GM18909 (cell line): Measurements from ENCODE around the gene PPIB.
A peak's percentile ranks its signal among the peaks of the same experiment; 100 is the strongest.

ENCODE experiments used
- ATAC-seq: cut with Tn5 transposase; IDR thresholded peaks from one replicate; pipeline ENCODE4 v1.9.1; 2021; ENCODE audit warnings: mild to moderate bottlenecking; ENCODE audit not compliant: unreplicated experiment, poor library complexity

PPIB gene

DNA sequence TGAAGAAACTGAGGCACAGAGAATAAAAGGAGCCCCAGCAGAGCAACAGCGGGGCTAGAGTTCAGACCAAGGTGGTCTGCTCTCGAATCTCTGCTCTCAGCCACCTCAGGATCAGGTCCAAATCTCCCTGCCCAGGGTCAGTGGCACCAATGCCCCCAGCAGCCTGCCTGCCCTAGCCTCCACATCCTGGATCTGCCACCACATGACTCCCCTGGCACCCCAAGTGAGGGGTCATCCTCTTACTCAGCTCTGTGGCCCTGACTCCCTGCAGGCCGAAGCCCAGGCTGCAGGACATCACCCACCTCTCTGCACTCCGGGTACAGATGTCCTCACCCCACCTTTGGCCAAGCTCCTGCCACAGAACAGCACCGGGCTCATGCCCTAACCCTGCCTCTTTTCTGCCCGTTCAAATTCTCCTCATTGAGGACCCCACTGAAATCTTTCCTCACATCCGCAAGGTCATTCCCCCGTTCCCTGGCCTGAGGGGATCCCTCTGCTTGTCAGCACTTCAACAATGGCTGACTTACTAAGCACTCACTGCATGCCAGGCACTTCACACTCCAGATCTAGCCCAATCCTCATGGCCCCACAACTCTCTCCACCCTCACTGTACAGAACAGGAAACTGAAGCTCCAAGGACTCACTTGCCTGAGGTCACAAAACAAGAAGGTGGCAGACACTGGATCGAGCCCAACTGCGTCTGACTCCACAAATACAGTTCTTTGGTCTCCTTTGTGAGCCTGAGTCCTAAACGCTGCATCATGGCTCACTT is 4.3 kb downstream of the PPIB start:
- no peak for ATAC-seq

DNA sequence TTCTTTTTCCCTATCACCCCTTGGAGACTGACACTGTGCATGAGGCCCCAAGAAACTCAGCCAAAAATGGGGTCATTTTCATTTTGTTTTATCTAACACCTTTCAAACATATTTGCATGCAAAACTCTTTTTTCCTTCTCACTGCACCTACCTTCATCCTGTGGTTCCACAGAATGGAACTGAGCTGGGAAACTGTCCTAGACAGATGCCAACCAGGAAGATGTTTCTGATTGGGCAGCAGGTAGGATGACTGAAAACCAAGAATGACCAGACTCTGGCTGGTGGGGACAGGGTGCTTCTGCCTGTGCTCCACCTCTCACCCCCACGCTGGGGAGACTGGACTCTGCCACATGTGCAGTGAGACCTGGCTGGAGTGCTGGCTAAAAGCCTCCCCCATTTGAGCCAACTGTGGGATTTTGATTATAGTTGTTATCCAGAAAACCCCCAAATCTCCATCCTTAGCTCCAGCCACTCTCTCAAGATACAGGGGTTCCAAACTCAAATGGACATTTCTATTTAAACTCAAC is 5.2 kb downstream of the PPIB start:
- ATAC-seq, result no peak

DNA sequence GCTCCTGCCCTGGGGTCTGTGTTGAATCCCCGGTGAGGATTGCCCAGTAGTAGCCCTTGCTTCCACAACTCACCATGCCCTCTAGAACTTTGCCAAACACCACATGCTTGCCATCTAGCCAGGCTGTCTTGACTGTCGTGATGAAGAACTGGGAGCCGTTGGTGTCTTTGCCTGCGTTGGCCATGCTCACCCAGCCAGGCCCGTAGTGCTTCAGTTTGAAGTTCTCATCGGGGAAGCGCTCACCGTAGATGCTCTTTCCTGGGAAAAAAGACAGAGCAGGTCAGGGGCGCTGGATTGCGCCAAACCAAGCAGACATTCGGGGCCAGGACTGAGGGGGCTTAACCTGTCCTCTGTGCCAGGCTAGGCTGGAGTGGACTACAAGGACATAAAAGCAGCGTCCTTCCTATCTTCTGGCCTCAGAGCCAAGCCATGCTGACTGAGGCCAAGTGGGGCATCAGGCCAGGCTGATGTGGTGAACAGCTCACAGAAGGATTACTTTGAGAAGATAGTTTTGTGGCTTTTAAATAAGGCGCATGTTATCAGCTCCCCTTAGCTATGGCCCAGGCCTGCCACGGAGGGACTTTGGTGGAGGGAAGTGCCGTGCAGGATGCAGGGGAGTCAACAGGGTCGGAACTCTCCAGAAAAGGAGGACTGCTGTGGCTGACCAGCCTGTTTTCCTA is 6.0 kb downstream of the PPIB start:
- no peak for ATAC-seq

DNA sequence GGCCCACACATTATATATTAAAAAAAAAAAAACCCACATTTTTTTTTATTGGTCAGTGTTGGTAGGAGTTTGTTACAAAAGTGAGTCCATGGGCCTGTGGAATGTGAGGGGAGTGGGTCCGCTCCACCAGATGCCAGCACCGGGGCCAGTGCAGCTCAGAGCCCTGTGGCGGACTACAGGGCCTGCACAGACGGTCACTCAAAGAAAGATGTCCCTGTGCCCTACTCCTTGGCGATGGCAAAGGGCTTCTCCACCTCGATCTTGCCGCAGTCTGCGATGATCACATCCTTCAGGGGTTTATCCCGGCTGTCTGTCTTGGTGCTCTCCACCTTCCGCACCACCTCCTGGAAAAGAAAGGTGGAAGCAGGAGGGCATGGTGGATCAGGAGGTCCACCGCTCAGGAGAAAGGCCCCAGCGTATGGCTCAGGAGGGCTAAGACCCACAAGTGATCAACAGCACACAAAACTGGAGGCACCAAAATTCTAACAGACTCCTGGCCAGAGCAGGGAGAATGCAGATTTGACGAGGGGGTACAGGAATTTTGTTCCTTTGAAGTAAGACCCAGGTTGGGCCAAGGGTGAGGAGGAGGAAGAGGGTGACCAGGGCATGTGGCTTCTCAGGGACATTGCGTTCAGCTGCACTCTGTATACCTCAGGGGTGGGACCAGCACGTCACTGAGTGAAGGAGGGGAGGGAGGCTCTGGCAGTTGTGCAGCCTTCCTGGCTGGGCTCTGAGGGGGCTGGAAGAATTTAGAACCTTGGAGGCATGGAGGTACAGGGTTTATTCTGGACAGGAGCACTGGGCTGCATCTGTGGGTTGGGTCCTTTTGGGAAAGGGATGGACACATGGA is 6.8 kb downstream of the PPIB start:
- ATAC-seq, result no peak

DNA sequence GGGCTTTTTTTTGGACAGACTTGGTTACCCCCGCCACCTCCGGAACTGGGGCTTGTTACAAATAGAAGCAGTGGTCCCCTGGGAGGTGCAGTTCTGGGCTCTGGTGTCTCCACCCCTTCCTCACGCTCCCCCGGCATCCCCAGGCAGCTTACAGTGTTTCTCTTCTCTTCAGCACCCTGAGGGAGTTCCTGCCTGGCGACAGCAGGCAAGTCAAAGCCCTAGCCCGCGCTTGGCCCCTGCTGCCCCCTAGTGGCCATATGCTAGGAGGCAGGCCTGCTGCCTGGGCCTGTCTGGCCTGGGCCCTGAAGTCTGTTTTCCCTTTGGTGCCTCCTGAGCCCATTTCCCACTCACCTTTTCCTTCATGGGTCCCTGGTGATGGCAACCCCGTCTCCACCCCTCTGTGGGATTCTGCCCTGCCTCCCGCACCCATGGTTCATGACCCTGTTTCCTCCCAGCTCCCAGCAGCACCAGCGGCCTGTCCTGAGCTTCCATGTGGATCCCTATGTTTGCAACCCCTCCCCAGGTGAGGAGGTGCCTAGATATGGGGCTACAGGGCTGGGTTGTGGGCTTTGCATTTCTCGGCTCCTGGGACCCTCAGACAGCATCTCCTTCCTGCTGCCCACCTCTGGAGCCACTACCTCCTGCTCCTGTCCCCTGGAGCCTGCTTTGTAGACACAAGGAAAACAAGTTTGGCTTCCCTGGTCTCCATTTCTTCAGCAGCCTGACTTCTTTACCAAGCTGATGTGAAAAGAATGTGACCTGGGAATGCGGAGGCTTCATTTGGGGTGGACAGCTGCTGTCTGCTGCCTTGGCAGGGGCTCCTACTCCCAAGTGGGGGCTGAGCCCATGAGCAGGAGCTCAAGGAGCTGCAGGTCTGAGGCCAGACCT is 9.1 kb downstream of the PPIB start:
- ATAC-seq, result peak; percentile 61

DNA sequence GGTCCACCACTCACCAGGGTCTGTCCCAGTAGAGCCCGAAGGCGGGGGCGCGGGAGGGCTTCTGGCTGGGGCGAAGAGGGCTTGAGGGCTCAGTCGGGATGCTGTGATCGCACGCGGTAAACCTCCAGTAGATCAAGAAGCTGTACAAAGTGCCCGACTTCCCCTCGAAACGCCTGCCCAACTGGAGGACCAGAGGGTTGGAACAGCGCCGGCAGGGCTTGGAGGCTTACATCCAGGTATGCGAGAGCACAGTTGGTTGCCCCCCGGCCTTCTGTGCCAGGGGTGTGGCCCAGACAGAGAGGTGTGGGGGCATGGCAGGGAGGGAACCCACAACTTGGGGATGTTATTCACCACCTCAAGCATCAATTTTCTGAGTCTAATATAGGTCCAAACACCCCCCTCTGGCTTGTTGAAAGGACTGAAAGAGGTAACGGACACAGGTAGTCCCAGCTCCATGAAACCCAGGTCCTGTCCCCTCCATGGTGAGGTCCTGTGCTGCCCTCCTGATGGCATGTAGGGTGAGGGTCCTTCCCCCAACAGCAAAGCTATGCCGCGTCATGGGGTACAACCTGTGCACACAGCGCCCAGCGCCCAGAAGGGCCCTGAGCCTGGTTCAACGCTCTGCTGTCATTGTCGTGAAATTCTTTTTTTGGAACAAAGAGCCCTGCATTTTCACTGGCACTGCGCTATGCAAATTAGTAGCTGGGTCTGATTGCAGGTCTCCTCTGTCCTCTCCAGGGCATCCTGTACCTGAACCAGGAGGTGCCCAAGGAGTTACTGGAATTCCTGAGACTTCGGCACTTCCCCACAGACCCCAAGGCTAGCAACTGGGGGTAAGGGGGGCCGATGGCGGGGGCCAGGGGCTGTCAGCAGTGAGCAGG is 10.1 kb downstream of the PPIB start:
- peak; percentile 21 for ATAC-seq

DNA sequence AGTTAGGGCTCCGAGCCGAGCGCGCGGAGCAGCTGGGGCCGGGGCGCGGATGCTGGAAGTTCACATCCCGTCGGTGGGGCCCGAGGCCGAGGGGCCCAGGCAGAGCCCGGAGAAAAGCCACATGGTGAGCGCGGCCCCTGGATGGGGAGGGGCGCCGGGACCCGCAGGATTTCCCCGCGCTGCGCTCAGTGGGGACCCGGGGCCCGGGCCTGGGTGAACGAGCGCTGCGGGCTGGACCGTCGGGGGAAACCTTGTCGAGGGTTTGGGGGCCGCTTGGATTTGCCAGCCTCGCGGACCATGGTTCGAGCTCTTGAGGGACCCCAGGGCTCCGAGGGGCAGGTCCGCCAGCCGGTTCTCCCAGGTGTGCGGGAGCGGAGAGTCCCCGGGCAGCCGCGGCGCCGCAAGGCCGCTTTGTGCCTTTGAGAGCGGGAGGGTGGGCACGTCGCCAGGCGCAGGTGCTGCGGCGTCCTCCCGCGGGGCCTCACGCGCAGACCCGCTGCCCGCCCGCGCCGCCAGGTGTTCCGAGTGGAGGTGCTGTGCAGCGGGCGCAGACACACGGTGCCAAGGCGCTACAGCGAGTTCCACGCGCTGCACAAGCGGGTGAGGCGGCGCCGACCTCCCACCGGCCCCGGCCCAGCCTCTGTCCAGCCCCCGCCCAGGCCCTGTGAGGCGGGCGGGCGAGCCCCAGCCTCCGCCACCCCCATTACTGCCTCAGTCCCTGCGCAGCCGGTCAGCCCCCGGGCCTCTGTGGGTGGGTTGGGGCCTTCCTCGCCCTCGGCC is 10.9 kb downstream of the PPIB start, which contains the start of gene SNX22:
SNX22 (plus strand) TSS at position 5 of the 780 bp plus-strand sequence; CDS start at position 50, 45 bp downstream.
- ATAC-seq, result no peak

DNA sequence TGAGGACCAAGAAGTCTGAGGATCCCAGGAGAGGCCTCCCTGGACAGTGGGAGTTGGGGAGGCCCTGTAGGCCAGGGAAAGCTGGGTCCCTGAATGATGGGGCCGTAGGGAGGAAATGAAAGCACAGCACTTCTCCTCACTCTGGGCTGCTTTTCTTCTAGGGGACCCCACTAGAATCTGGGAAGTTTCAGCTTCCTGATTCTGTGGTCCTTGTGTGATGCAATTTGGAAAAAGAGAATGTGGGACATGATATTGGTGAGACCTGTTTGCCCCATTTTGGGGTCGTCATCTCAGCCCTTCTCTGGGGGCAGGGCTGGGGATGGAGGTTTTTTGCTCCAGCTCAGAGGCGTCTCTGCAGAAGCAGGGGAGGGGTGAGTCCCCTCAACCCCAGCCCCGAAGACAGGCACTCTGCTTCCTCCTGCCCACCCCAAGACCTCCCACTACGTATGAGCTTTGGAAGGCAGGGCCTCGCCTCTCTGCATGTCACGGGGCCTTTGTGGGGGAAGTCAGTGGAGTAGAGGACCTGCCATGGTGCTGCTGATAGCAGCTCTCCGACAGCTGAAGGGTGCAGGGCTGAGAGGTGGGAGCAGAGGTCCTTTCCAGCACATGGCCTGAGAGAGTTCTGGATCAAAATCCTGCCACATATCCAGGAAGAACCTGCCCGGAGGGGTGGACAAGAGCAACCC is 12.8 kb downstream of the PPIB start:
- no peak for ATAC-seq

DNA sequence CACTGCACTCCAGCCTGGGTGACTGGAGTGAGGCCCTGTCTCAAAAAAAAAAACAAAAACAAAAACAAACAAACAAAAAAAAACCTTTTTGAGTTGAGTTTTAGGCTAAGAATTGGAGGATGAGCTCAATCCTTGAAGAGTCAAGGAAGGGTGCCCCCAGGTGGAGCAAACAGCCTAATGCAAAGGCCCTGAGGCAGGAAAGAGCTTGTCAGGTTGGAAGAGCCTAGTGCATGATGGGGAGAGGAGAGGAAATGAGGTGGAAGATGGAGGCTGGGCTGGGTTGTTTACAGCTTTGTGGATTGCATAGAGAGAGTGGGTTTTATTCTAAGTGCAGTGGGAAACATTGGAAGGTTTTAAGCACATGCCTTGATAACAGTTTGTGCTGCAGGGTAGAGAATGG is 13.4 kb downstream of the PPIB start:
- no peak for ATAC-seq

DNA sequence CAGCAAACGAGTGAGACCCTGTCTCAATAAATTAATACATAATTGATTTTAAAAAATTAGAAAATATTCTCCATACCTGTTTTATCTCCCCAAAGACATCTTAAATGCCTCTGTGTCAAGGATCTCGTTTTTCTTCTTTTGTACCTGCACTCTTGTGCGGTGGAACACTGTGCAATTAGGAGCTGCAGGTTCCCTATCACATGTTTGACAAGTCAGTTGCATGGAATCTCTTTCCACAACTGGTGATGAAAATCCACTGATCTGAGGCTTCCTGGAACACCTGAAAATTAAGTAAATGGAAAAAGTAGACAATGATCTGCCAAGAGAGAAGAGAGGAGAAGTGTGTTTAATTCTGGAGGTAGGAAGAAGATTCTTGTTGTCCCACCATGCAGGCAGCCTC is 14.2 kb downstream of the PPIB start:
- ATAC-seq, result no peak

DNA sequence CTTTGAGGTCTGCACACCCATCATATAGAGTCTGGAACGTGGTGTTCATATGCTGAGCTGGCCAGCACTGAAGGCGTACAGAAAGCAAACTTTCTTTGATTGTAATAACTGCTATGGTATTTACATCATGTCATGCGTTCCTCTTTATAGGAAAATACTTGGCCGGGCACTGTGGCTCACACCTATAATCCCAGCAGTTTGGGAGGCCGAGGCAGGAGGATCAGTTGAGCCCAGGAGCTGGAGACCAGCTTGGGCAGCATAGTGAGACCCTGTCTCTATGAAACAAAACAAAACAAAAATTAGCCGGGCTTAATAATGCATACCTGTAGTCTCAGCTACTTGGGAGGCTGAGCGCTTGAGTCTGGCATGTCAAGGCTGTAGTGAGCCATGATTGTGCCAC is 14.7 kb downstream of the PPIB start:
- ATAC-seq, result no peak

DNA sequence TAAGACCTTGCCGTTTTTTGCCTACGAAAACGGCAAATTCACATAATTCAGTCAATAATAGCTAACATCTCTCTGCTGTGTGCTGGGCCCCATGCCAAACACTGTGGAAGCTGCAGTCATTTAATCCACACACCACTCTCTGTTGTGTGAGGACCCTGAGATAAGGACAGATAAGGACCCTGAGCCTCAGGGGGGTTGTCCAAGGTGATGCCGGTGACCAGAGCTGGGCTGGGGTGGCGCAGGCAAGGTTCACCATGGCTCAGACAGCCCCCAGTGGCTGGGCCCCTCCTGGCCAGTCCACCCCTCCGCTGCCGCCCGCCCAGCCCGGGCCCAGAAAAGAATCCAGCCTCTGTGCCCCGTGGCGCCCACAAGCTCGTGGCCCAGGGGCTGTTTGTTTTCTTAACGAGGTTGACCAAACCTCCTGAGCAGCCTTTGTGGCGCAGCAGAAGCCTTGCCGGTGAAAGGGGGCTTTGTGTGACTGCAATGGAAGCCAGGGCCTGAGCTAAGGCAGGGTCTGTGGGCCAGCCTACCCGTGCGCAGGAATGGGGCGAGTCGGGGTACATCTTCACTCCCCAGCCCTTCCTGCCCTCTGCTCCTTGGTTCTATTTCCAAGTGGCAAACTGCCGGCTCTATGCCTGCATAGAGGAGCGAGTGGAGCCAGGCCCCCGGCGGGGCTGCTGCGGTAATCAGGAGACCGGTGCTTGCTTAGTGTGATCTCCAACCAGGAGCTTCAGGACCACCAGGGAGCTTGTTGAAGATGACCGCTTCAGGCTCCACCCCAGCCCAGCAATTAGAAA is 15.7 kb downstream of the PPIB start:
- ATAC-seq, result no peak

DNA sequence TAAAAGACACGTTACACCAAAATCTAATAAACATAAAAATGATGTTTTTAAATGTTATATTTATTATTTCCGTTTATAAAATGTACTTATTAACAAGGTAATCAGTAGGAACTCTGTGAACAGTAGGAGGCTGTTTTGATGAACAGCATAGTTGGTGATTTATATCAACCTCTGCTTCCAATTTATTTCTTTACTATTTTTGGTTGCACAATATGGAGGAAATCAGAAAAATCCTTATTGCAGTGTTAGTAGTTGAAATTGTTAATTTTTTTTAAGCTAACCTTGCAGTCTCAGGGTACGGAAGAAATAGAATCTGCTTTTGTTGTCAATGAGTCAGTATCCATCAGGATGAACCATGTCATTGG is 16.3 kb downstream of the PPIB start:
- no peak for ATAC-seq

DNA sequence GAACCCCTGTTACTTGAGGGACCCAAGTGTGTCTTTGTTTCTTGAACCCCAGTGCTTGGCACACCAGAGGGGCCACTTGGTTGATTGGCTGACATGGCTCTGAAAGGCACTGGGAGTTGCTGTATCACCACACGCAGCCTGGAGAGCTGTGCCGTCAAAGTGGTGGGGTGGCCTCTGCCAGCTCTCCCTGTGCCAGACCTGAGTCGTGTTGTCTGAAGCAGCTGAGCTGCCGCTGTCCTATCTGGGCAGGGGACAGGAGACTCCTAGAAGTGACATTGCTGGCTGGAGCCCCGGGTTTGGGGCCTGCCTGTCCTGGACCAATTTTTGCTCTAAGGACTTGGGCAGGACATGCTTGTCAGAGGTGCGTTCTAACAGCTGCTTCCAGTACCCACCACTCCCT is 16.8 kb downstream of the PPIB start:
- no peak for ATAC-seq

DNA sequence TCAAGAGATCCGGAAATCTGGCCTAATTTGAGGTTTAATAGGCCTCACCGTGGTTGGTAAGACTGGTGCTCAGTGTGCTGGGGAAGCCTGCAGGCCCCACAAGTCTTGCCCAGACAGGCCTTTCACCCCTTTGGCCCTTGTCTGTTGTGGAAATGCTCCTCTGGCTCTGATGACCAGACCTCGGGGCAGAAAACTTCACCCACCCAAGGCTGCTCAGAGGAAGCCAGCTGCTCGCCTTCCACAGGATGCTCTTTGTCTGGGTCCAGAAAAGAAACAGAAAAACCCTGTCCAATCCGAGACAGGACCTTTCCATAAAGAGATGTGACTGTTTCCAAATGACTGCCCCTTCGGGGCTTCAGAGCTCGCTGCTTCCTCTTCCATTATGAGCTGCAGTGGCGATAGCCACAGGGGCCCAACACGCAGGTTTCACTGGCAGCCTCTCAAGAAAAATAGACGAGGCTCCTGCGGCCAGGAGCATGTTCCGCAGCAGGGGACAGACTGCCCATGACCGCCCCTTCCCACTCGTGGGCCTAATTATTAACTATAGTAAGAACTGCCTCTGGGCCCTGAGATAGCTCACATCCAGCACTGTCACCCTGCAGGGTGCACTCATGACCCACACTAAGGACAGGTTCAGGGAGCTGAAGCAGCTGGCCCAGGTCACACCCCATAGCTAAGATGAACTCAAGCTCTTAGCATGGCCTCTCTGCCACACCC is 18.1 kb downstream of the PPIB start:
- ATAC-seq, result peak; percentile 70

DNA sequence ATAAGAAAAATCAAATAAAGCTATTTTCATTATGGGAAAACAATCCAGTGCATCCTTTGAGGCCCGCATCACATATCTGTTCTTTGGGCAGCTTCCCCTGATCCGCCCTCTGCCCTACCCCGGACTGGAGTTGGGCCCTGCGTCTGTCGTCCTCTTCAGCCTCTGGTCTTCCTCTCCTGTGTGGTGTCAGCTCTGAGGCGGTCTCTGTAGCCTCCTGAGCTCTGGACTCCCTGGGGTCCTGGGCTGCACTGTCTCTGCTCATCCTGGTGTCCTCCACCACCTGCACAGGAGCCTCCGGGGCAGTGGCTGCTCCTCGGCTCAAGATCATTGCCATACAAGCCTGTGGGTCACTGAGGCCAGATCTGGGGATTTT is 18.6 kb downstream of the PPIB start:
- no peak for ATAC-seq
